GM18909 (cell line): ENCODE measurements around the gene GLTP.
"Not testable (repeated sequence)": the region's sequence is repeated elsewhere in the genome, so short reads cannot be mapped to it uniquely, and the experiment has no call there.

Experiments used
- ATAC-seq: cut with Tn5 transposase; IDR thresholded peaks from one replicate; pipeline ENCODE4 v1.9.1; 2021; ENCODE audit warnings: mild to moderate bottlenecking; ENCODE audit not compliant: unreplicated experiment, poor library complexity

Gene GLTP

DNA sequence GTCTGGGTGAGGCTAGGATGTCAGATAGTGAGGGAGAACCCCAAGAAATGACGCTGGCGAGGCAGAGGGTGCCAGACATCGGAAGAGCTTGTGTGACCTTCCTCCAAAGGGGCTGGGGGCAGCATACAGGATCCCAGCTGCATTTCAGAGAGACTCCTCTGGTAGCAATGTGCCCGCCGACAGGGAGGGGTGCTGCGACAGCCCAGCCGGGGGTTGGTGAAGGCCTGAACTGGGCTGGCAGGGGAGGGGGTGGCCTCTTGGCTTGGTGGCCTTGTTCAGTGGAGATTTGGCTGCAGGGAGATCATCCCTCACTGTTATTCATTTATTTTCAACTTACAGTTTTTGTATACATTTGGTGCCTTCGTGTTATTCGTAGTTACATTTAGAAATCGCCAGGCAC lies 25.0 kb upstream of the GLTP start:
- ATAC-seq, result no peak

DNA sequence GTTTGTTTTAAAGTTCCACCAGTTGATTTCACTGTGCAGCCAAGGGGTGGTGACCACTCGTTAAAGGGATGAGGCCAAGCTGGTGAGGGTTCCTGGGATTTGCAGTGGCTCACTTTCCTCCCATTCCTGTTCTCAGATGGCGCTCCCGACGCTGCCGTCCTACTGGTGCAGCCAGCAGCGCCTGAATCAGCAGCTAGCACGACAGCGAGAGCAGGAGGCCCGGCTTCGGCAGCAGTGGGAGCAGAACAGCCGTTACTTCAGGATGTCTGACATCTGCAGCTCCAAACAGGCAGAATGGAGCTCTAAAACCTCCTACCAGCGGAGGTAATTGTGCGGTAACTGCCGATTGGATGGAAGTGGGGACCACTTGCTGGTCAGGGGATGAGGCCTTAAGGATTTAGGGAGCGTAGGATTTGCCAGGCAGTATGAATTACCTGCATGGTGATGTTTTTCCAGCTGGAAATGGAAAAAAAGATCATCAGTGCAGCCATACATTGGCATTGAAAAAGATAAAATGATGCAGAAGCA lies 22.6 kb upstream of the GLTP start:
- ATAC-seq, result no peak

DNA sequence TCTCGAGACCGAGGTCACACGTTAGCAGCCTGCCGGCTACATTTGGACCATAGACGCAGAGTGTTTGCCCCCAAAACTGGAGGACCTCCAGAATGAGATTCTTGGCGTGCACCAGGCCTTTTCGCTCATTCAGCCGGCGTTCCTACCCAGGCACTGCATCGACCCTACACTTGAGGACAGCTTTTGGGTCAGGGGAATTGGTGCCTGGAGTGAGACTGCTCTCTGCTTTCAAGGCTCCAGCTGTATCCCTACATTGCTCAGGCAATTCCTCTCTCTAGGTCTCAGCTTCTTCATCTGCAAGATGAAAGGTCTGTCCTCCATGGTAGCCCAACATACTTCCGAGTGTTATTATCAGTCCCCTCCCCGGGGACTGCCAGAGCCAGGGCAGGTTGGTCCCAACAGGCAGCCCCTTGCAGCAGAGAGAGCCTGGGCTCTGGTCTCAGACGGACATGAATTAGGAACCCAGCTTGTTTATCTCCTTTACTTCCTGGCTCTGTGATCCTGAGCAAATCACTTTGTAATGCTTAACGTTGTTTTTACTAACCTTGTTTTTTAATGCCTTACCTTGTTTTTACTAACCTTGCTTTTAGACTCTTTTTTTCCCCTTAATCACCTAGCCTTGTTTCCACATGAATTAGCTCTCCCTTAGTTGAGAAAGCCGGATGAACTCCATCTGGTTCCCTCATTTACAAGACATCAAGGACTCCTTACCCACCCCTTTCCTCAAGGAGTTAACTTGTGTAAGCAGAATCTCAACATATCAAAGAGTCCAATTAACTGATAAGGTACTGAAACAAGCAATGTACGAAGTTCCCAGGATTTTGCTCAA lies 20.6 kb upstream of the GLTP start:
- ATAC-seq, result peak; percentile 30

DNA sequence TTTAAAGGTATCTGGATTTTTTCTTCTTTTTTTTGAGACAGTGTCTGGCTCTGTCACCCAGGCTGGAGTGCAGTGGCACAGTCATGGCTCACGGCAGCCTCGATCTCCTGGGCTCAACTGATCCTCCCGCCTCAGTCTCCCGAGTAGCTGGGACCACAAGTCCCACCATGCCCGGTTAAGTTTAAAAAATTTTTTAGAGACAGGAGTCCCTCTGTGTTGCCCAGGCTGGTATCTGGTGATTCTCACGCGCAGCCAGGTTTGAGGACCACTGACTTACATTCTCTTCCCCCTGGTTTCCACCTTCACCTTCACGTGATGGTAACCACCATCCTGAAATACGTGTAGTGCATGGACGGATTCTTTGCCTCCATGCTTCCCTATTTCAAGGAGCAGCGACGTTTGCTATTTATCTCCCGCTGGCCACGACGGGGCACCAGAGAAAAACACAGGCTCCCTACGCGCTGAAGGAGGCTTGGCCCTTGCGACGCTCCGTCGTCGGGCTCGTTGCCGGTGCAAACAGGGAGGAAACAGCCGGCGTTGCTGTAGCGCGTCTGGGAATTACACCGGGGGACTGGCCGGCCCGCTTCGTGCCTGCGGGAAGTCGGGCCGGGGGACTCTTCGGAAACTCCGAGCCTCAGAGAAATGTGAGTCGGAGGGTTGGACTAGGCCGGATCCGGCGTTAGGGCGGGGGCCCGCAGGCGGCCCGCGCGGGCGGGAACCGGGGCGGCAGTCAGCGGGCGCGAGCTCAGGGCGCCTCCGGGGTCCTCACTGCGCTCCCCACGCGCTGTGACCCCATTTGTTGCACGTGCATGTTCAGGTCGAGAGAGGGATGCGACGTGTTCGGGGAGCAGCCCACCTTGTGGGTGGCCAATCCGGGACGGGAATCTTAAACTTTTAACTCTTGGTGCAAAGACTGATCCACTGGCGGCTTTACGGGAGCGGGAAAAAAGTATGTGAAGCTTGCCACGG lies 19.7 kb upstream of the GLTP start, which contains the start of gene TCHP:
Gene TCHP (plus strand): TSS at position 492 of the 969 bp plus-strand sequence. CDS start 2,753 bp downstream, outside the sequence.
- ATAC-seq, result peak; percentile 78

GRCh38 chr12:109899345-109899744 lies 19.0 kb upstream of the GLTP start:
- ATAC-seq, result not testable (repeated sequence)

DNA sequence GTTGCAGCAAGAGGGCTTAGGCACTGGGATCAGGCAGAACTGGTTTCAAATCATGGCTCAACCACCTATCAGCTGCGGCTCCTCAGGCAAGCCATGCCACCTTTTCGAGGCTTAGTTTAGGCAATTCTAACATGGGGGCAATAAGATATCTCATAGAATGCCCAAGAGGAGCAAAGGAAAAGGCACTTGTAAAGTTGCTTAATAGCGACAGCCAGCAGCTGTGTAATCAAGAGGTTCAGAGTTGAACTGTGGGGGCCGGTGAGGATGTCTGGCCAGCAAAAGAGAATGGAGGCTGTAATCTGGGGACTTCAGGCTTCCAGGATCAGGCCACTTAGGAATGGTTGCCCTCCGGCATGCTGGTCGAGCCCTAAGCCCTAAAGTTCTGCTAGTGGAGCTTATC lies 16.7 kb upstream of the GLTP start:
- no peak for ATAC-seq

GRCh38 chr12:109896188-109896587 lies 15.8 kb upstream of the GLTP start:
- ATAC-seq, result no peak

DNA sequence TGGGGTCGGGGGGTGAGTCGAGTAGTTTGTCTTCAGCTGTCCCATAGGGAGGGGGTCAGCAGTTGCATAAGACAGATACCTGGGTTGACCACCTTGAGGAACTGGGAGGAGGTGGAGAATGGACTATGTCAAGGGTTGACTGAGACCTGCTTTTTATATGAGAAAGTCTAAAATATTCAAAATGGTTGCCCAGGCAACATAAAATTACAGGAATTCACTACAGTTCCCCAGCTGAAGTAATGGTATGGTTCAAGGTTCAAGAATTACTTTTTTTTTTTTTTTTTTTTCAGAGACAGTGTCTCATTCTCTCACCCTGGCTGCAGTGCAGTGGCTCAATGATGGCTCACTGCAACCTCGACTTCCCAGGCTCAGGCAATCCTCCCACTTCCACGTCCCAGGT lies 14.6 kb upstream of the GLTP start:
- no peak for ATAC-seq

GRCh38 chr12:109893261-109893995 lies 13.1 kb upstream of the GLTP start:
- no peak for ATAC-seq

DNA sequence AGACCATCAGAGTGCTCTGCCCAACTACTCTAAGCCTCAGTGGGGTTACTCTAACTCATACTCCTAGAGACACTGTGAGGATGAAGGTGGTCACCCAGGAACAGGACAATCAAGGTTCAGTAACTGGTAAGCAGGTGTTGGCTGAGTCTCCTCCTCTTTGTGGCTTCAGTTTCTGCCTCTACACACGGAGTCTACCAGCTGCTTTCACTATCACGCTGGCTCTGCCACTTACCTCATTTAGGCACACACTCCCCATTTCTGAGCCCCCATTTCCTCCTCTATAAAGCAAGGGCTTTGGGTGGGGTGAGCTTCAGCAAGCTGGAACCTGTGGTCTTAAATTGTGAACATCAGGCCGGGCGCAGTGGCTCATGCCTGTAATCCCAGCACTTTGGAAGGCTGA lies 12.4 kb upstream of the GLTP start:
- peak; percentile 83 for ATAC-seq

DNA sequence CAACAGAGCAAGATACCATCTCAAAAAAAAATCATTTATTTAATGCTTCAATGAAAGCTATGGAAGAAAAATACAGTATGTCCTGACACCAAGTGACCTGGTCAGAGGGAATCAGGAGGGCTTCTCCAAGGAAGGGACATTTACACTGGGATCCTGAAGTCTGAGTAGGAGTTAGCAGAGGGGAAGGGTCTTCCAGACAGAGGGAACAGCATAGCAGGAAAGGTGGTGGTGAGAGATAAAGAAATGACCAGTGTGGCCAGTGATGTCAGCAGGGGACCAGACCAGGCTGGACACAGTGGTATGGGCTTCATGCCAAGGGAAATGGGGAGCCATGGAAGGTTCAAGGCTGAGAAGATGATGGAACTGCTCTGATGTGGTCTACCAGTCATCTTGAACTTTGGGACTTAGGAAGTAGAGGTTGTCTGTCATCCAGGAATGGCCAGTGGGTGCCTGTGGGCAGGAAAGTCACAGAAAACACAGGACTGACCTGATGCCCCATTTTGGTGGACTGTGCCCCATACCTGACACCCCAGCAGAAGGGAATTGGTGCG lies 11.9 kb upstream of the GLTP start:
- no peak for ATAC-seq

DNA sequence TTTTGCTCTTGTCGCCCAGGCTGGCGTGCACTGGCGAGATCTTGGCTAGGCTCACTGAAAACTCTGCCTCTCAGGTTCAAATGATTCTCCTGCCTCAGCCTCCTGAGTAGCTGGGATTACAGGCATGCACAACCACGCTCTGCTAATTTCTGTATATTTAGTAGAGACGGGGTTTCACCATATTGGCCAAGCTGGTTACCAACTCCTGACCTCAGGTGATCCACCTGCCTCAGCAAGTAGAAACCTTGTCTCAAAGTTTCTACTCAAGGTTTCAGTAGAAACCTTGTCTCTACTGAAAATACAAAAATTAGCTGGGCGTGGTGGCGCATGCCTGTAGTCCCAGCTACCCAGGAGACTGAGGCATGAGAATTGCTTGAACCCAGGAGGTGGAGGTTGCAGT lies 11.4 kb upstream of the GLTP start:
- ATAC-seq, result not testable (repeated sequence)

DNA sequence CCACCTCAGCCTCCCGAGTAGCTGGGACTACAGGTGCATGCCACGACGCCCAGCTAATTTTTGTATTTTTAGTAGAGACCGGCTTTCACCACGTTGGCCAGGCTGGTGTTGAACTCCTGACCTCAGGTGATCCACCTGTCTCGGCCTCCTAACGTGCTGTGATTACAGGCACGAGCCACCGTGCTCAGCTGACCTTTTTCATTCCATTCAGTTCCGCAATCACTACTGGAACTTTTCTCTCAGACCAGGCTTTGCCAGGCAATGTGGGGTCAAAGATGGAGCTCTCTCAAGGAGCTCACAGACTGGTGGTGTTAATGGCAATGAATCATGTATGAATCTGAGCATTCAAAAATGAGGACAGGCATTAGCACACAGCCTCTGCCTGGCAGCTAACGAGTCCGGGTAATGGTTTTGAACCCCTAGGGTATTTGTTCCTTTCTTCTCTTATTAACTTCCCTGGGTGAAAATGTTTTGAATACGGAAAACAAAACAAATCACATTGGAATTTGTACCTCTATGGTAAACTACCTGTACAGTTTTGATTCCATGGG lies 10.4 kb upstream of the GLTP start:
- ATAC-seq, result no peak

DNA sequence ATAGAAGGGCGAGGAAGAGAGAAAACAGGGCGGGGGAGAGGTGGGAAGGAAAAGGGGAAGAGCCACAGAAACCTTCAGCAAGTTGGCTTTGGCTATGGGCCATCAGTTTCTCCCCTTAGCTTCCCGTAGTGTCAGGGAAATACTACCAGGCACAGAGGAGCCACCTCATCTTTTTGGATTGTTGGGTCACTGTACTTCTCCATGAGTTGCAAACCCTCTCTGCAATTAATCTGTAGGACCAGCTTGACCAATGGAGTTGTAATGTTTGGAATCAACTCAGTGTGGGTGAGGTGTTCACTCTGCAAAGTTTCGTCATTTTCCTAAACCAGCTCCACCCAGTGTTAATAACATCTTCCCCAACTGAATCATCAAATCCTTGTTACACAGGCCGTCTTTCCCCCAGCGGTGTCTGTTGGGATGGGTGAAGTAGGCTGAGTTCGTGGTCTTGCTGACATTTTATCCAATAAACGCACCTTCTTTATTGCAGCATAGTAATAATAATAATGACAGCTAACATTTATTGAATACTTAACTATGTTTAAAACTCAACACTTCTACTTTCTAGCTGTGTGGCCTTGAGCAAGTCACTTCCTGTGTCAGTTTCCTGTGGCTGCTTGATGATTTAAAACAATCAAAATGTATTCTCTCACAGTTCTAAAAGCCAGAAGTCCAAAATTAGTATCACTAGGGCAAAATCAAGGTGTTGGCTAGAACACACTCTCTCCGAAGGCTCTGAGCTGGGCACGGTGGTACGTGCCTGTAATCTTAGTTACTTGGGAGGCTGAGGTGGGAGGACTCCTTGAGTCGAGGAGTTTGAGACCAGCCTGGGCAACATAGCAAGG lies 8.1 kb upstream of the GLTP start:
- no peak for ATAC-seq

GRCh38 chr12:109885616-109886015 lies 5.3 kb upstream of the GLTP start:
- ATAC-seq, result no peak

- no peak for ATAC-seq
Observed at GRCh38 chr12:109883461-109883860, 3.1 kb upstream of the GLTP start.

- ATAC-seq, result no peak
Observed at GRCh38 chr12:109881752-109882151, 1.4 kb upstream of the GLTP start.

GRCh38 chr12:109880938-109881337 lies 597 bp upstream of the GLTP start:
- ATAC-seq, result no peak
